Stimulated activated CD4-positive, alpha-beta T cell treated with anti-CD3 and anti-CD28 coated beads, Interleukin-12 subunit alpha, Interleukin-12 subunit beta, amount 100 ng/mL, for 24 hours (primary cell): Measurements from ENCODE around the gene HSF2.
"Not testable (repeated sequence)": the region's sequence is repeated elsewhere in the genome, so short reads cannot be mapped to it uniquely, and the experiment has no call there.

Experiments
- DNase-seq, 2 experiments: peaks; one replicate each; pipeline ENCODE4 v3.0.0-alpha.2; 2020; ENCODE audit warnings: low read depth in 2 of 2

Gene HSF2

GRCh38 chr6:122454673-122455072 is 55.2 kb downstream of the HSF2 start:
- DNase-seq = no peak

GRCh38 chr6:122455116-122455515 is 55.7 kb downstream of the HSF2 start:
- DNase-seq = not testable (repeated sequence)

GRCh38 chr6:122458087-122458486 is 58.6 kb downstream of the HSF2 start:
- no peak for DNase-seq

GRCh38 chr6:122459240-122459639 is 59.8 kb downstream of the HSF2 start:
- DNase-seq = no peak

- DNase-seq = not testable (repeated sequence)
Measured at GRCh38 chr6:122459865-122460416, 60.5 kb downstream of the HSF2 start.

- no peak for DNase-seq
Measured at GRCh38 chr6:122461885-122462284, 62.4 kb downstream of the HSF2 start.

GRCh38 chr6:122471107-122472021 is 71.9 kb downstream of the HSF2 start, which contains the start of gene SERINC1:
Gene SERINC1, minus strand, starts transcription at chr6:122471807. Its CDS starts 70 bp downstream, at chr6:122471737.
- DNase-seq = peak; percentile 80 to 87

- DNase-seq = no peak
Measured at GRCh38 chr6:122472022-122472340, 72.5 kb downstream of the HSF2 start.

- DNase-seq = no peak
Measured at GRCh38 chr6:122476131-122476530, 76.7 kb downstream of the HSF2 start.

GRCh38 chr6:122482750-122483080 is 83.3 kb downstream of the HSF2 start:
- DNase-seq = no peak
